Activated T-helper 17 cell treated with anti-CD3 and anti-CD28 coated beads, Interleukin-2, amount 50 U/mL, for 72 hours (primary cell): ENCODE measurements around the gene ACOXL. TPM values are rescaled to one million over a fixed set of nuclear protein-coding genes. Genes with fewer than 3 reads are reported as not detected.
A peak's percentile ranks its signal among the peaks of the same experiment; 100 is the strongest.

Experiments used
- ATAC-seq: fragments of 150-1000 bp; cut with Tn5 transposase; replicated peaks from 2 replicates; pipeline ENCODE4 v1.10.0; 2021; ENCODE audit warnings: mild to moderate bottlenecking, moderate library complexity
- H3K27ac Mint-ChIP-seq: one replicate; pipeline ENCODE4 v1.8.0; 2022; ENCODE audit warnings: mixed read lengths
- H3K27me3 Mint-ChIP-seq: one replicate; pipeline ENCODE4 v1.8.0; 2022; ENCODE audit warnings: mixed read lengths
- H3K36me3 Mint-ChIP-seq: one replicate; pipeline ENCODE4 v1.8.0; 2022; ENCODE audit warnings: low read depth, mild to moderate bottlenecking, mixed read lengths
- H3K4me1 Mint-ChIP-seq: one replicate; pipeline ENCODE4 v1.8.0; 2022; ENCODE audit warnings: mixed read lengths
- H3K4me3 Mint-ChIP-seq: one replicate; pipeline ENCODE4 v1.8.0; 2022; ENCODE audit warnings: mild to moderate bottlenecking, mixed read lengths
- H3K9me3 Mint-ChIP-seq: one replicate; pipeline ENCODE4 v1.8.0; 2022; ENCODE audit warnings: mixed read lengths
- total RNA-seq, 2 donors: library from RNA; stranded (reverse); gene quantifications; one replicate each; pipeline ENCODE4 v1.2.3, GENCODE V29; 2022

The ACOXL gene
- total RNA-seq, 2 donors from 2014 or later, result 0.34 TPM; not detected in 1

DNA sequence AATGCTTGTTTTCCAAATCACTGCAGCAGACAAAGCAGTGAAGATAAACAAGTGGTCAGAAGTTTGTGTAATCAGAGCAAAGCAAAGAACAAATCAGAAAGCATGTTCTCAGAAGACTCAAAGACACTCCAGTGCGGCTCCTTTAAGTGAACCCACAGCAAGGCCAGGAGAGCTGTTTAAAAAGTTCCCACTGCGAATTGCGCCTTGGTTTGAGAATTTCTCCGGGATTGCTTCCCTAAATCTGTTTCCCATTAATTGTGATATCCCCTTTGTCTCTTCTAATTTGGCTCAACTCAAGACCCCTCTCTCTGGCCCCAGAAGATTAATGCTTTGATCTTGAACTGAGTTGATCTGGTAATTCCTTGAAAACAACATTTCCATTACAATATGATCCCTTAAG is 265.9 kb downstream of the ACOXL start:
- H3K27me3 Mint-ChIP-seq, result peaks cover 42% of the 10 kb centered on the region
- no peaks in the 10 kb centered on the region for H3K9me3 Mint-ChIP-seq
- H3K27ac Mint-ChIP-seq, result no peak overlapping the region
- no peak for ATAC-seq
- no peaks in the 10 kb centered on the region for H3K4me1 Mint-ChIP-seq
- H3K36me3 Mint-ChIP-seq, result no peaks in the 10 kb centered on the region
- H3K4me3 Mint-ChIP-seq, result no peak overlapping the region

- Mint-ChIP-seq H3K36me3 (no peaks in the 10 kb centered on the region), H3K4me1 (no peaks in the 10 kb centered on the region), H3K27me3 (peaks cover 39% of the 10 kb centered on the region), H3K9me3 (no peaks in the 10 kb centered on the region), H3K4me3 (no peak overlapping the region), H3K27ac (no peak overlapping the region)
- ATAC-seq, result no peak
Measured at GRCh38 chr2:110999626-111000025, 267.3 kb downstream of the ACOXL start.

GRCh38 chr2:111005307-111005706 is 272.9 kb downstream of the ACOXL start:
- peaks cover 33% of the 10 kb centered on the region for H3K27me3 Mint-ChIP-seq
- ATAC-seq, result no peak
- H3K9me3 Mint-ChIP-seq, result no peaks in the 10 kb centered on the region
- H3K36me3 Mint-ChIP-seq, result no peaks in the 10 kb centered on the region
- no peaks in the 10 kb centered on the region for H3K4me1 Mint-ChIP-seq
- no peak overlapping the region for H3K4me3 Mint-ChIP-seq
- no peak overlapping the region for H3K27ac Mint-ChIP-seq

GRCh38 chr2:111005821-111006220 is 273.4 kb downstream of the ACOXL start:
- Mint-ChIP-seq H3K4me1 (no peaks in the 10 kb centered on the region), H3K36me3 (no peaks in the 10 kb centered on the region), H3K9me3 (no peaks in the 10 kb centered on the region), H3K27ac (no peak overlapping the region), H3K4me3 (no peak overlapping the region), H3K27me3 (peaks cover 30% of the 10 kb centered on the region)
- no peak for ATAC-seq

DNA sequence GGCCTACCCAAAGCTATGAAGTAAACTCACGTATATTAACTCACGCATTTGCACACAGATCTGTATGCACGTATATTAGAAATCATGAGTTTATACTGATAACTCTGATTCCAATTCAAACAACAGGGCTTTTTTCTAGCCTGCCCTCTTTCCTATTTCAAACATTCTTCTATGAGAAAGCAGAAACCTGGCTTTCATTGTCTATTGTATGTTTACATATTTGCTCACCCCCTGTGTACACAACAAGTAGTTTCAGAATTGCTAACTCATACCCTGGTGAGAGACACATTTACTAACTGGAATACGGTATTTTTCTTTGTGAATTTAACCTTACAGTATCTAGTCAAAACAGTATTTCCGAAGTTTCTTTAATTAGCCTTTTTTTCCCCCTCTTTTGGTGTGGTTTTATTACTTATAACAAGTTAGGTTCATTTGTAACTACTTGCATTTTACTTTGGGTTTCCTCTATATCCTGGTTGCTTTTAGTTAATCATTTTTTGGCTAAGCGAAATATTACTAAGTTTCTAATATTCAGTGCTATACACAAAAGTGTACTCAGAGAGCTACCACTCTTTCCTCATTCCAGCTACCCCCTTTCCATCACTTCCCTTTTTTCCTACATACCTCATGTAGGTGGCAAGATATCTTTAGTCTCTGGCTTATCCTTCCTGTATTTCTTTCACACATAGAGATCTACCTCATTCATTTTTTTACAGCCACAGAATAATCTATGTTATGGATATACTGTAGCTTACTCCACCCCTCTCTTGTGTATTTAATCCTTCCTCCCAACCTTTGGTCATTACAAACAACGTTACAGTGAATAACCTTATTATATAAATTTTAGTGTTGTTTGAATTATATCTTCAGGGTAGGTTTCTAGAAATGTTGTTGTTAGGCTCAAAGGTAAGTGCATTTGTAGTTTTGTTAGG is 275.6 kb downstream of the ACOXL start:
- Mint-ChIP-seq H3K4me1 (no peaks in the 10 kb centered on the region), H3K27ac (no peak overlapping the region), H3K36me3 (no peaks in the 10 kb centered on the region), H3K27me3 (peaks cover 19% of the 10 kb centered on the region), H3K9me3 (peaks cover 5% of the 10 kb centered on the region), H3K4me3 (no peak overlapping the region)
- no peak for ATAC-seq

DNA sequence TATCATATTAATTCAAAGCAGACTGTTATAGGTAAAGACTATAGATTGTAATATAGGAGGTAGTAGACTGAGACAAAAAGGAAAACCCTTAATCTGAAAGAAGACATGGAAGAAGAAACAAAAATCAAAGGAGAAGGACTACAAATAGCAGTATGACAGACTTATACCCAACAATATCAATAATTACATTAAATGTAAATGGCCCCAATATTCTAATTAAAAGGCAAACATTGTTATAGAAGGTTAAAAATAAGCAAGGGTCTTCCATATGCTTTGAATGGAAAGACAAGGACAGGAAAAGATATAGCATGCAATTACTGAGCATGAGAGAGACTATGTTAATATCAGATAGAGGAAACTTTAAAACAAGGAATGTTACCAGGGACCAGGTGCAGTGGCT is 278.8 kb downstream of the ACOXL start:
- no peak for ATAC-seq
- Mint-ChIP-seq H3K36me3 (no peaks in the 10 kb centered on the region), H3K27ac (no peak overlapping the region), H3K4me1 (no peaks in the 10 kb centered on the region), H3K4me3 (no peak overlapping the region), H3K9me3 (peaks cover 5% of the 10 kb centered on the region), H3K27me3 (peaks cover 17% of the 10 kb centered on the region)

DNA sequence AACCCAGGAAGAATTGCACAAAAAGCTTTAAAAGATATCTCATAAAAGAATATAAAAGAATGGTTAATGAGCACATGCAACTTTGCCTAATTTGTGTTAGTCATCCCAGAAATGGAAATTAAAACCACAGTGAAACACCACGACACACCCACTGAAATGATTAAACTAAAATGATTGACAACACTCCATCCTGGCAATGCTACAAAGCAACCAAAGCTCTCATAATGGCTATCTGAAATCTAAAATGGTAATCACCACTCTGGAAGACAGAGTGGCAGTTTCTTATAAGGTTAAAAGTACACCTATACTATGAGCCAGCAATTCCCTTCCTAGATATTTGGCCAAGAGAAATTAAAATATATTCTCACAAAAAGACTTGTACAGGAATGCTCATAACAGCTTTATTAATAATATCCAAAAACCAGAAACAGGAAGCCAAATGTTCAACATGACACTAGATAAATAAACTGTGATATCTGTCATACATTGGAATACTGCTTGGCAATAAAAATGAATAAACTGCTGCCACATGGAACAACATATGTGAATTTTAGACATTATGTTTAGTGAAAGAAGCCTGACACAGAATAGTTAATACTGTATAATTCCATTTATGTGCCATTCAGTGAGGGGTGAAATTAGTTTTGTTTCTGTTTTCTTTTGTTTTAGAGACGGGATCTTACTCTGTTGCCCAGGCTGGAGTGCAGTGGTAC is 283.1 kb downstream of the ACOXL start:
- H3K27ac Mint-ChIP-seq, result no peak overlapping the region
- ATAC-seq, result peak; percentile 14
- peaks cover 9% of the 10 kb centered on the region for H3K27me3 Mint-ChIP-seq
- no peaks in the 10 kb centered on the region for H3K4me1 Mint-ChIP-seq
- H3K36me3 Mint-ChIP-seq, result no peaks in the 10 kb centered on the region
- peaks cover 5% of the 10 kb centered on the region for H3K9me3 Mint-ChIP-seq
- no peak overlapping the region for H3K4me3 Mint-ChIP-seq

GRCh38 chr2:111017034-111017622 is 284.8 kb downstream of the ACOXL start:
- H3K9me3 Mint-ChIP-seq, result no peaks in the 10 kb centered on the region
- no peaks in the 10 kb centered on the region for H3K36me3 Mint-ChIP-seq
- no peak for ATAC-seq
- peaks cover 15% of the 10 kb centered on the region for H3K27me3 Mint-ChIP-seq
- H3K4me1 Mint-ChIP-seq, result no peaks in the 10 kb centered on the region
- H3K4me3 Mint-ChIP-seq, result no peak overlapping the region
- H3K27ac Mint-ChIP-seq, result no peak overlapping the region

- Mint-ChIP-seq H3K36me3 (no peaks in the 10 kb centered on the region), H3K9me3 (no peaks in the 10 kb centered on the region)
- ATAC-seq, result no peak
Measured at GRCh38 chr2:111017909-111018308, 285.5 kb downstream of the ACOXL start.

DNA sequence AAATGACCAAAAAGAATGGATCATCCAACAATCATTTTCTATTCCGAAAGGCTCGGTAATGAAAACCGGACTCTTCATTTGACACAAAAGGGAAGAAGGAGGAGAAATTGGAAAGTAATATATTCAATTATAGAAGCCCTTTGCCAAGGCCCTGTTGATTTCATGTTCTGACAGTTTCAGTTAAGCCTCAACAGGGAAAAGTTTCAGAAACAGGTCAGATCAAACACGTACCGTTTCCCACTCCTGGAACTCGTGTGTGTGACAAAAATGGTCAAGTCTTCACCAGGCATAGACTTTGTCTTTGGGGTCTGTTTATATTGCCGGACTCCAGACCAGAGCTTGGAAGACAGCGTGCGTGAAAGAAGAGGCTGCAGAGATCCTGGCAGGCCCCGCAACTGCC is 287.0 kb downstream of the ACOXL start:
- Mint-ChIP-seq H3K27ac (no peak overlapping the region), H3K9me3 (no peaks in the 10 kb centered on the region), H3K27me3 (peaks cover 29% of the 10 kb centered on the region), H3K36me3 (no peaks in the 10 kb centered on the region), H3K4me3 (no peak overlapping the region), H3K4me1 (no peaks in the 10 kb centered on the region)
- no peak for ATAC-seq

More at GRCh38 chr2:111017909-111018308, 285.5 kb downstream of the ACOXL start:
- Mint-ChIP-seq H3K4me1 (no peaks in the 10 kb centered on the region), H3K27ac (no peak overlapping the region), H3K4me3 (no peak overlapping the region), H3K27me3 (peaks cover 22% of the 10 kb centered on the region)

DNA sequence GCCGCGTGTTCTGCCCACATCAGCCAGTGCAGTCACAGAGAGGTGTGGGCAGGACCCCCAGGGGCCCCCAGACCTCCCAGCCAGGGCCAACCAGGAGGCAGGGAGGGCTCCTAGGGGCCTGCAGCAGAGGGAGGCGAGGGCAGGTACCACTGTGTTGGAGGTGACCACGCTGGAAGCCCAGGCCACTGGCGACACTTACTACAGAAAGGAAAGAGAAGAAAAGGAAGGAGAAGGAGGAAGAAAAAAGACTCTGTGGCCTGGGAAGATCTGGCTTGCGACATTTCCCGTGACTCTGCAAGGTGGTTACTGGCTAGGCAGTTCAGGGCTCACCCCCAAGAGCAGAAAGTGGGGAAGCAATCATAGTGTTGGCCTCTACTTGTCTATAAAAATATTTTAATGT is 290.3 kb downstream of the ACOXL start:
- Mint-ChIP-seq H3K4me3 (no peak overlapping the region), H3K4me1 (no peaks in the 10 kb centered on the region), H3K36me3 (no peaks in the 10 kb centered on the region), H3K9me3 (no peaks in the 10 kb centered on the region), H3K27ac (no peak overlapping the region), H3K27me3 (peaks cover 29% of the 10 kb centered on the region)
- ATAC-seq, result no peak

GRCh38 chr2:111024496-111024895 is 292.1 kb downstream of the ACOXL start:
- H3K27me3 Mint-ChIP-seq, result peaks cover 28% of the 10 kb centered on the region

GRCh38 chr2:111025288-111025687 is 292.9 kb downstream of the ACOXL start:
- Mint-ChIP-seq H3K9me3 (no peaks in the 10 kb centered on the region), H3K4me3 (no peak overlapping the region), H3K36me3 (no peaks in the 10 kb centered on the region), H3K27ac (no peak overlapping the region), H3K27me3 (peaks cover 35% of the 10 kb centered on the region), H3K4me1 (peaks cover 3% of the 10 kb centered on the region)
- peak; percentile 75 for ATAC-seq

More at GRCh38 chr2:111024496-111024895, 292.1 kb downstream of the ACOXL start:
- Mint-ChIP-seq H3K27ac (no peak overlapping the region), H3K9me3 (no peaks in the 10 kb centered on the region), H3K4me3 (no peak overlapping the region), H3K36me3 (no peaks in the 10 kb centered on the region), H3K4me1 (no peaks in the 10 kb centered on the region)
- ATAC-seq, result no peak

DNA sequence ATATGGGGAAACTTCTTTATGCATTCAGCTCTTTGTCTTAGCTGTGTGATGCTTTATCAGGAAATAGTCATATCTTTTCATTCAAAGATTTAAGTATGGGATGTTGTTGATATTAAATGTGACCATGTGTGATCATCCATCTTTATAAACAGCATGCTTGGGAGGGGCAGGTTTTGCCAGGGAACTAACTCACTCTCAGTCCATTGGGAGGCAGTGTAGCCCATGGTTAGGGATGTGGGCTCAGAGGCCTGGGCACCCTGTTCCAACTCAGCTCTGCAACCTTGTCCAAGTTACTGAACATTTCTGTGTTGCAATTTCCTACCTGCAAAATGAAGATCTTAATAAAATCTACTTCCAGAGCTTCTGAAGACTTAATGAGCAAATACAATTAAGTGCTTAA is 296.3 kb downstream of the ACOXL start:
- H3K27ac Mint-ChIP-seq, result no peak overlapping the region
- H3K27me3 Mint-ChIP-seq, result peaks cover 36% of the 10 kb centered on the region
- no peaks in the 10 kb centered on the region for H3K9me3 Mint-ChIP-seq
- no peak for ATAC-seq
- H3K4me3 Mint-ChIP-seq, result no peak overlapping the region
- peaks cover 4% of the 10 kb centered on the region for H3K4me1 Mint-ChIP-seq
- no peaks in the 10 kb centered on the region for H3K36me3 Mint-ChIP-seq
